ENCODE results near the gene PRR18. TPM values are rescaled to one million over a fixed set of nuclear protein-coding genes. Genes with fewer than 3 reads are reported as not detected.
A peak's percentile ranks its signal among the peaks of the same experiment; 100 is the strongest.

Gene PRR18
- total and polyA plus RNA-seq, 5 donors, result 0.02 TPM; not detected in 4

DNA sequence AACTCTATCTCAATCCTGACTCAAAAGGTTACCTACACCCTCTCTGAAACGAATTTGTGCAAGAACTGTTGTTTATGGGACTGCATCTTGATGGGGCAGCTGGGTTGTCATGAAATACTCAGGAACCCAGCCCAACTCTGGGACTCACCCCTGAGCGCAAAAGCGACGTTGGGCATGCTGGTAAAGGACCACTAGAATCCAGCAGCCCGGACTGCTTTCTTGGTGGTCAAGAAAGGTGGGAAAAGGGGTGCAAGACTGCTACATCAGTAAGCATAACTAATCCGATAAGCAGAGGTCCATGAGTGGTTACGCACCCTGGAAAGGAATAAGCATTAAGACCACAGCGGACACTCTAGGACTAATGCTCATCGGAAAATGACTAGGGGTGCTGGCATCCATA lies 6.3 kb upstream of the PRR18 start:
- Histone ChIP-seq H3K4me1 (ENCODE audit: control insufficient read depth, insufficient read depth, low read length) (no peaks in the 10 kb centered on the region), H3K4me3 (ENCODE audit: low read length) (no peak overlapping the region), H3K27me3 (ENCODE audit: control insufficient read depth, insufficient read depth) (no peaks in the 10 kb centered on the region), H3K9me3 (ENCODE audit: control insufficient read depth, low read length) (no peaks in the 10 kb centered on the region), H3K27ac (ENCODE audit: low read length) (no peak overlapping the region)
- DNase-seq (no peak), ATAC-seq (no peak)
- WGBS, result 81% methylated on average over 9 of the region's 9 CpGs
- intact Hi-C loops (cut with DNase I), result loop anchor here in 2 of 4 donors (5.0 to 10.0 kb wide), 2 partner anchors 80 to 83 kb away; no protein-coding TSS in a partner anchor

DNA sequence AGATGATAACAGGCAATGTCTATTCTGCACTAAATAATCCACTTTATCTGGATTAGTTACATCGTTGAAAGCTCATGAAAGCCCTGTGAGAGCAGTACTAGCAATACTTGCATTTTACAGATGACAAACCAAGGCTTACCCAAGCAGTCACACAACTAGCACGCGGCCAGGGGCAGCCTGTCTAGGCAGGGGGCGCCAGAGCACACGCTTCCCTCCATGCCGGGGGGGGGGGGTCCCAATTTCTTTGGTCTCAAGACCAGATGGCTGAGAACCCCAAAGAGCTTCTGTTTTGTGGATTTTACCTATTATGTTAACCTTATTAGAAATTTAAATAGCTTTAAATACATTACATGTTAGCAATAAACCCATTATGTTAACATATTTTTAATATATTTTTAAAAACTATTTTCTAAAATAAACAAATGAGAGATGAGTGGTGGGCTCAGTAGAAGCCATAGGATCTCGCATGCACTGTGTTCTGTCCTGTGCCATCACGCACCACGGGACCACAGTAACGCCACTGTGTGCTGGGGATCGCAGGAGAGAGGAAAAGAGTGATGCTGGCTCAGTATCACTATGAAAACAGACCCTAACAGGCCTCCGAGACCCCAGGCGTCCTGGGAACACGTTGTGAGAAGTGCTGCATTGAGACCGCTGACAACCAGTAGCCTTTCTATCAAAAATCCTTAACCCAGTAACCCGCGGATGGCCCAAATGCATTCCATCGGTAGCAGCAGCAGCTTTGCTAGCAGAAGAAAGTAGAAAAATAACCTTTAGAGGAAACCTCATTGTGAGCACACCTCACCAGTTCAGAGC lies 5.3 kb upstream of the PRR18 start:
- H3K4me1 ChIP-seq (ENCODE audit: control insufficient read depth, insufficient read depth, low read length), result no peaks in the 10 kb centered on the region
- no peak overlapping the region for H3K27ac ChIP-seq (ENCODE audit: low read length)
- peak in 1 of 2 donors; percentile 68 for ATAC-seq
- no peaks in the 10 kb centered on the region for H3K27me3 ChIP-seq (ENCODE audit: control insufficient read depth, insufficient read depth)
- H3K4me3 ChIP-seq (ENCODE audit: low read length), result no peak overlapping the region
- DNase-seq, result peak in 2 of 3 donors; percentile 73 to 79
- 45% methylated on average over 18 of the region's 18 CpGs for WGBS
- intact Hi-C loops (cut with DNase I), result loop anchor here in 2 of 4 donors (5.0 to 10.0 kb wide), 2 partner anchors 81 to 84 kb away; no protein-coding TSS in a partner anchor
- no peaks in the 10 kb centered on the region for H3K9me3 ChIP-seq (ENCODE audit: control insufficient read depth, low read length)

DNA sequence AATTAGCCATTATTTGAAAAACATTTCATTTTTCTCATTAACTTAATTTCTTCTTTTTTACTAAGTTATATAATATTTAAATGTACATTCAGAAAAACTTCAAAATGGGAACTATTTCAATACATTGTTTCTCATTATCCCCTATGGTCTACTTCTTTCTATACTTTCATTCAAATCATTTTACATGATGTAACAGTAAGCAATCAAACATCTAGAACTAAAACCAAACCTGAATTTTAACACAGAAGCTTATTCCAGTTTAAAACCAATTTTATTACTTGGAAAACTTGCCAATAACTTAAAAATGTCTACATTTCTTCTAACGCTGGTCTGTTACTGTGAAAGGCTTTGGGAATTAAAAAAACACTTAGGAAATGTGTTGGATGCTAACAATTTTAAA lies 4.6 kb upstream of the PRR18 start:
- DNase-seq (no peak), ATAC-seq (no peak)
- intact Hi-C loops (cut with DNase I), result loop anchor here in 2 of 4 donors (5.0 to 10.0 kb wide), 2 partner anchors 82 to 84 kb away; no protein-coding TSS in a partner anchor
- WGBS, result 74% methylated on average over 1 of the region's 1 CpG
- no peaks in the 10 kb centered on the region for H3K9me3 ChIP-seq (ENCODE audit: control insufficient read depth, low read length)
- H3K27me3 ChIP-seq (ENCODE audit: control insufficient read depth, insufficient read depth), result no peaks in the 10 kb centered on the region
- no peak overlapping the region for H3K27ac ChIP-seq (ENCODE audit: low read length)
- H3K4me1 ChIP-seq (ENCODE audit: control insufficient read depth, insufficient read depth, low read length), result no peaks in the 10 kb centered on the region
- no peak overlapping the region for H3K4me3 ChIP-seq (ENCODE audit: low read length)

DNA sequence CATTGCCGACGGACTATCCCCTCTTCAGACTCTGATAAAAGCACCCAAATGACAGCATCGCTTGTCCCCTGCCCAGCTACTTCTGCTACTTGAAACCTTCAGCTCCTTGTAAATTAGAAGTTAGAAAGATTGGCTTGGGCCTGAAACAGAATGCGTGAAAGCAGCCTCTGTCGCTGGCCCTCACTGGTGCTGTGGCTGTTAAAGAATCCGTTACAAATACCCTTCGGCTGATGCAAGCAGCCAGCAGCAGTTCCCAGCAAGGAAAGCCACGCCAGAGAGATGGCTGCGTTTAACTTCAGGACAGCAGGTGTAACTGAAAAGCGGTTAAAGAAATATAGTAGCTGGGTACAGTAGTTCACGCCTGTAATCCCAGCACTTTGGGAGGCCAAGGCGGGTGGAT lies 2.4 kb upstream of the PRR18 start:
- 86% methylated on average over 12 of the region's 12 CpGs for WGBS
- no peak for ATAC-seq
- no peak for DNase-seq
- Histone ChIP-seq H3K27me3 (ENCODE audit: control insufficient read depth, insufficient read depth) (no peaks in the 10 kb centered on the region), H3K9me3 (ENCODE audit: control insufficient read depth, low read length) (no peaks in the 10 kb centered on the region), H3K4me3 (ENCODE audit: low read length) (no peak overlapping the region), H3K27ac (ENCODE audit: low read length) (no peak overlapping the region), H3K4me1 (ENCODE audit: control insufficient read depth, insufficient read depth, low read length) (no peaks in the 10 kb centered on the region)
- intact Hi-C loops (cut with DNase I), result loop anchor here in 2 of 4 donors (5.0 to 10.0 kb wide), 2 partner anchors 84 to 87 kb away; no protein-coding TSS in a partner anchor

DNA sequence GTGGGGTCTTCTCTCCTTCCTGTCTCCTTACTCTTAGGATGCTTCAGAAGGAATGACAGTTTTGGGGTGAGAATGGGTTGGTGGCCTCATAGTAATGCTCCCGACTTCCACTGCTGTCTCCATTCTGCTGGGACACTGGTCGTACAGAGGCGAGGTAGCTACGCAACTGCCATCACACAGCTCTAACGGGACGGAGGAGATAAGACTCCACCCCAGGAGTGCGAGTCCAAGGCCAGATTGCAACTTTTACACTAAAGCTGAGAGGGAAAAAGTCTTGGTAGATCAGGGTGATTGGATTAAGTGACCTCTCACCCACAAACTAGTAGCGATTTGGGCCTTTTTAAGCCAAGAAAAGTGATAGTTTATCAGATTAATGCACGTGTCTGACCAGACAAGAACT lies 1.8 kb upstream of the PRR18 start:
- H3K27ac ChIP-seq (ENCODE audit: low read length), result no peak overlapping the region
- no peak overlapping the region for H3K4me3 ChIP-seq (ENCODE audit: low read length)
- no peaks in the 10 kb centered on the region for H3K9me3 ChIP-seq (ENCODE audit: control insufficient read depth, low read length)
- H3K27me3 ChIP-seq (ENCODE audit: control insufficient read depth, insufficient read depth), result no peaks in the 10 kb centered on the region
- no peaks in the 10 kb centered on the region for H3K4me1 ChIP-seq (ENCODE audit: control insufficient read depth, insufficient read depth, low read length)
- DNase-seq (no peak), ATAC-seq (no peak)
- intact Hi-C loops (cut with DNase I), result loop anchor here in 2 of 4 donors (5.0 to 10.0 kb wide), 2 partner anchors 85 to 87 kb away; no protein-coding TSS in a partner anchor
- WGBS, result 81% methylated on average over 9 of the region's 9 CpGs

DNA sequence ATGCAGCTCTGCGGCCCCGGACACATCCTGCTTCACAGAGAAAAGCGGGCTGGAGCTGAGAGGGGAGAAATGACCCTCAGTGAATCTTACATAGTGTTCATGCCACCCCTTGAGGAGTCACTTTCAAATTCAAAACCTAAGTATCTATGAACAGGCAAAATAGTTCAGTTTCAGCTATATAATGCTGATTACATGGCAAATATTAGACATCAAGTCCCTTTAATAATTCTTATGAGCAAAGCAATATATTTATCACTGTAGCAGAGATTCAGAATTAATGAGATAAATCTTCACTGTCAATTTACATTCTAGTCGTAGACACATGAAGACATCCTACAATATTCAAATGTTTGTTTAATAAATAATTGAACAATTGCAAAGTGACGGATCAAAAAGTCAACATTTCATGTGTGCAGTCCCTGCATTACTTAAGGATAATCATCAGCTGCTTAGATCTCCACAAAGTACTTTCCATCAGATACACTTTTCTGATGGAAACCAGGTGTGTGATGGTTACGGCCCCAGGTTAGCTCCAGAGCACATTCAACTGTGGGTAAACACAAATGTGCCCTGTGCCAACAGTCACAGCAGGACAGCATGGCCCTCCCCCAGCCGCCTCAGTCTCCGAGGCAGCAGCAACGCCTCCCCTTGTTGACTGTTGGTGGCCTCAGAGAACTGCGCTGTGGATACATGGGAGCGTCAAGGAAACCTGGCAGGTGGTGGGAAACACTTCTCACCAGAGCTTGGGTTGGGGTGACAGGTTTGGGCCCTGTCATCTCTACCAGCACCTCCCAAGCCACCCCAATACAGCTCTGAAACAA lies 787 bp upstream of the PRR18 start:
- intact Hi-C loops (cut with DNase I), result no loop called here

DNA sequence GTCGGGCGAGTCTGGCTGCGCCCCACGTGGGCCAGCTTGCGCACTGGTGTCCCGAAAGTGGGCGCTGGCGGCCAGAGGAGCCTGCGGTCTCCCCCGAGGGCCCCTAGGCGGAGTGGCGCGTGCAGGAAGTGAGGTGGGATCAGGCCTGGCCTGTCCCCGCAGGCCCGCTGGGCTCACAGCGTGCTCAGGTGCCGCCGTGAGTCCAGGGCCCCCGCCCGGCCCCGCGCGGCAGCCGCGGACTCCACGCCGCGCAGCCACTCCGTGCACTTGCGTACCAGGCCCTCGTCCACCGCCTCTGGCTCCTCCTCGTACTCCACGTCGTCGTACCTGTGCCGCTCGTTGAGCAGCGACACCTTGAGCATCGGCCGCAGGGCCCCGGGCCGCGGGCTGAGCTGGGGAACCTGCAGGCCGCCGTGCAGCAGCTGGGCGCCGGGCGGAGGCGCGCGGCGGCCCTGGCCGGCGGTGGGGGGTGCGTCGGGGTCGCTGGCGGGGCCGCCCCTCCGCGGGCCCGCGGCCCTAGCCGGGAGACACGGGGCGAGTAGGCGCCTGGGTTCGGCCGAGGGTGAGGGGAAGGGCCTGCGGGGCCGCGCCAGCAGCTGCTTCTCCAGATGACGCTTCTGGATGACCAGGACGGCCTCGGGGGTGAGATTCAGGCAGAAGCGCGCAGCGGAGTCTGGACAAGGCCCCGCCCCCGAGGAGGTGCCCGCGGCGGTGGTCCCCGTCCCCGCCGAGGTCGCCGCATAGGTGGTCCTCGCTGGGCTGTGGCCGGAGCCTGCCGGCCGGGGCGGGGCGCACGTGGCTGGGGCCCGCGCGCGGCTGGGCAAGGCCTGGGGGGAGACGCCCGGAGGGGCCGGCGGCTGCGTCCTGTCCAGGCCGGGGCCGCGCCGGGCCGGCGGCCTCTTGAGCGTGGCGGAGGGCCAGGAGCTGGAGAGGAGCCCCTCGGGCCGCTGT lies 835 bp downstream of the PRR18 start:
- DNase-seq, result no peak
- peak; percentile 37 to 43 for ATAC-seq
- intact Hi-C loops (cut with DNase I), result no loop called here
- H3K4me3 ChIP-seq (ENCODE audit: low read length), result peak overlapping the region; percentile 63
- H3K4me1 ChIP-seq (ENCODE audit: control insufficient read depth, insufficient read depth, low read length), result no peaks in the 10 kb centered on the region
- H3K27ac ChIP-seq (ENCODE audit: low read length), result no peak overlapping the region
- WGBS, result 3% methylated on average over 114 of the region's 115 CpGs
- no peaks in the 10 kb centered on the region for H3K9me3 ChIP-seq (ENCODE audit: control insufficient read depth, low read length)
- no peaks in the 10 kb centered on the region for H3K27me3 ChIP-seq (ENCODE audit: control insufficient read depth, insufficient read depth)

More for the DNA sequence above, 787 bp upstream of the PRR18 start:
- Histone ChIP-seq H3K27me3 (ENCODE audit: control insufficient read depth, insufficient read depth) (no peaks in the 10 kb centered on the region), H3K4me1 (ENCODE audit: control insufficient read depth, insufficient read depth, low read length) (no peaks in the 10 kb centered on the region), H3K27ac (ENCODE audit: low read length) (no peak overlapping the region), H3K4me3 (ENCODE audit: low read length) (peak overlapping the region; percentile 63), H3K9me3 (ENCODE audit: control insufficient read depth, low read length) (no peaks in the 10 kb centered on the region)
- DNase-seq (no peak), ATAC-seq (no peak)
- 46% methylated on average over 11 of the region's 11 CpGs for WGBS

DNA sequence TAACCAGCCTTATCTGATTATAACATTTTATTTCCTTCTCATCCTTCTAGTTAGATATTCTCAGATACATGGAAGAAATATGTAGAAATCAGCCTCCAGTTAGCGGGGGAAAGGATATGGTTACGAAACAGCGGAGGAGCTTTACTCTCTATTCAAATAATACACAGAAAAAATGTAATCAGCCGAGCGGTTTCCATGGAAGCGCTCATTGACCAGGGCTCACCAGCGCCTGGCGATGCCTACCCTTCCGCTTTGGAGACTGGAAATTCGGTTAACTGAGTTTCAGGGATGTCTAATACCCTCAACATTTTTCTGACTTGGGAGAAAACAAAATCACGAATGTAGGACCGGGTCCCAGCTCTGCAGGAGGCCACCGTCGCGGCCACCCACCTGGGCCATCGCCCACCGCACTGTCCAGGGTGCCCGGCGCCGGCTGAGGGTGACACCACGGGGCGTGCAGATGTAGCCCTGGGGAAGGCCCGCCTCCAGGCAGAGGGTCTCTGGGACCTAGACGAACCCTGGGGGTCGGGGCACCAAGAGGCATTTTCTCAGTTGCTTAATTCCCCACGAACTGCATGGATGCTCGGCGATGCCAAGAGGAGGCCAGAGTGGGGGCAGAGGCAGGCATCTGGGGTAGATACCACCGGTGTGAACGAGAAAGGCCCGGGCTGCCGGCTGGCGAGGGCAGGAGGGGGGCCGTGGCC lies 1.7 kb downstream of the PRR18 start:
- Histone ChIP-seq H3K27me3 (ENCODE audit: control insufficient read depth, insufficient read depth) (no peaks in the 10 kb centered on the region), H3K4me3 (ENCODE audit: low read length) (no peak overlapping the region), H3K9me3 (ENCODE audit: control insufficient read depth, low read length) (no peaks in the 10 kb centered on the region), H3K4me1 (ENCODE audit: control insufficient read depth, insufficient read depth, low read length) (no peaks in the 10 kb centered on the region), H3K27ac (ENCODE audit: low read length) (no peak overlapping the region)
- 57% methylated on average over 34 of the region's 34 CpGs for WGBS
- intact Hi-C loops (cut with DNase I), result no loop called here
- ATAC-seq (peak in 1 of 2 donors; percentile 17), DNase-seq (no peak)

DNA sequence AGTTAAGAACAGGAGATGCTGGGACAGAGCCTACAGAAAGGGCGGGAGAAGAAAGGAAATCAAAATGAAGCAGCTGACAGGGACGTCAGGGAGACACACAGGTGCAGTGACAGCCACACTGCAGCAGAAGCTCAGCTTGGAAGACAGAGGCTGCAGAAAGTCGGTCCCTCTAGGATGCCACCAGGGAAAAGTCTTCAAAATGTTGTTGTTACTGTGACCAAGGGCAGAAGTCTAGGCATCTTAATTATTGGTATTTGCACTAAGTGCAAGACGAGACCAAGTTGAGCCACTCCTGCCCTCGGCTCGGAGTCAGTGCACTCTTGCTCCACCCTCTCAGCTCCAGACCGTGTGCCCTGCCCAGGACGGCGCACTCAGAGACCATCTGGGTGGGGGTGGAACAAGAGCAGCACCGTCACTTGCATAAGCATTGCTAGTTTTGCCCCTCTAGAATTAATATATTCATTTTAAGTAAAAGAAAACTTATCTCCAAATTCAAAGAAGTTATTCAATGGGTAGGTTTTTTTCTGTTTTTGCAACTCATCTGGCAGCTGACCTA lies 2.6 kb downstream of the PRR18 start:
- H3K27me3 ChIP-seq (ENCODE audit: control insufficient read depth, insufficient read depth), result no peaks in the 10 kb centered on the region
- intact Hi-C loops (cut with DNase I), result no loop called here
- no peak overlapping the region for H3K4me3 ChIP-seq (ENCODE audit: low read length)
- no peaks in the 10 kb centered on the region for H3K4me1 ChIP-seq (ENCODE audit: control insufficient read depth, insufficient read depth, low read length)
- no peak overlapping the region for H3K27ac ChIP-seq (ENCODE audit: low read length)
- no peak for ATAC-seq
- H3K9me3 ChIP-seq (ENCODE audit: control insufficient read depth, low read length), result no peaks in the 10 kb centered on the region
- 63% methylated on average over 10 of the region's 10 CpGs for WGBS
- no peak for DNase-seq

DNA sequence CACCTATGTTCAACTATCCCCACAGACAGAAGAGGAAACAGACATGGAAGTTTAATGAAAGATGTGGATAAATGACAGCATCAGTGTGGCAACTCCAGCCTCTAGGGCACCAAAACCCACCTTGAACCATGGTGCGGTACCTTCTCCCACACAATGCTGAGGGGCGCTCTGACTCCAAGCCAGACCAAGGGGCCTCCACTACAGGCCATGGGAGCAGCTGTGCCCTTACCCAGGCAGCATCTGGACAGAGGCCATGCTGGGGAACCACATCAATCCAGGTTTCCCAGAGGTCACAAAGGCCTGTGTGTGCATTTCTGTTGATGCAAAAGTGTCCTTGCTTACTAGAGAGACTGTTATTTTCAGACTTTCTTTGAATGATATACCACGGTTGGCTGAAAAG lies 4.1 kb downstream of the PRR18 start:
- Histone ChIP-seq H3K9me3 (ENCODE audit: control insufficient read depth, low read length) (no peaks in the 10 kb centered on the region), H3K27me3 (ENCODE audit: control insufficient read depth, insufficient read depth) (no peaks in the 10 kb centered on the region), H3K4me3 (ENCODE audit: low read length) (no peak overlapping the region), H3K4me1 (ENCODE audit: control insufficient read depth, insufficient read depth, low read length) (no peaks in the 10 kb centered on the region), H3K27ac (ENCODE audit: low read length) (no peak overlapping the region)
- intact Hi-C loops (cut with DNase I), result no loop called here
- no peak for ATAC-seq
- WGBS, result 87% methylated on average over 3 of the region's 3 CpGs
- no peak for DNase-seq
